ENCODE data around the gene LLGL2. TPM values are rescaled to one million over a fixed set of nuclear protein-coding genes. Genes with fewer than 3 reads are reported as not detected.

Gene LLGL2
- total RNA-seq, 2 donors from 2014 or later, result 43.0 to 65.3 TPM

- 87% methylated on average over 27 of the region's 27 CpGs for WGBS
- no peak overlapping the region for H3K4me3 ChIP-seq
- no peak for TF ChIP-seq POLR2A (IDR thresholded peaks at IDR 0.05)
- TF ChIP-seq POLR2AphosphoS5 (IDR thresholded peaks at IDR 0.05), result no peak
- TF ChIP-seq CTCF (IDR thresholded peaks at IDR 0.05), result no peak
Observed at GRCh38 chr17:75612906-75613626, 87.6 kb downstream of the LLGL2 start.

GRCh38 chr17:75614006-75614405 lies 88.5 kb downstream of the LLGL2 start:
- Histone ChIP-seq H3K36me3 (no peaks in the 10 kb centered on the region), H3K4me1 (replicated peaks) (no peaks in the 10 kb centered on the region), H3K9me3 (no peaks in the 10 kb centered on the region), H3K4me3 (no peak overlapping the region), H3K27ac (no peak overlapping the region), H3K27me3 (replicated peaks; ENCODE audit: insufficient read depth) (no peaks in the 10 kb centered on the region)
- intact Hi-C loops (cut with DNase I), result no loop called here
- no peak for DNase-seq (ENCODE audit: low spot score)
- WGBS, result 86% methylated on average over 11 of the region's 12 CpGs
- TF ChIP-seq CTCF (IDR thresholded peaks at IDR 0.05), result no peak
- no peak for TF ChIP-seq POLR2A (IDR thresholded peaks at IDR 0.05)
- no peak for TF ChIP-seq POLR2AphosphoS5 (IDR thresholded peaks at IDR 0.05)

More at GRCh38 chr17:75612906-75613626, 87.6 kb downstream of the LLGL2 start:
- Histone ChIP-seq H3K4me1 (replicated peaks) (no peaks in the 10 kb centered on the region), H3K9me3 (no peaks in the 10 kb centered on the region), H3K27ac (peak overlapping the region in 1 of 2 donors; percentile 32), H3K27me3 (replicated peaks; ENCODE audit: insufficient read depth) (no peaks in the 10 kb centered on the region), H3K36me3 (no peaks in the 10 kb centered on the region)
- no peak for DNase-seq (ENCODE audit: low spot score)
- intact Hi-C loops (cut with DNase I), result no loop called here

- no peaks in the 10 kb centered on the region for H3K36me3 ChIP-seq
- no peak overlapping the region for H3K27ac ChIP-seq
- H3K27me3 ChIP-seq (replicated peaks; ENCODE audit: insufficient read depth), result no peaks in the 10 kb centered on the region
- no peaks in the 10 kb centered on the region for H3K4me1 ChIP-seq (replicated peaks)
- WGBS, result 90% methylated on average over 18 of the region's 19 CpGs
- no peak for DNase-seq (ENCODE audit: low spot score)
- intact Hi-C loops (cut with DNase I), result no loop called here
- no peak overlapping the region for H3K4me3 ChIP-seq
- TF ChIP-seq POLR2A (IDR thresholded peaks at IDR 0.05), result no peak
- no peak for TF ChIP-seq POLR2AphosphoS5 (IDR thresholded peaks at IDR 0.05)
- no peak for TF ChIP-seq CTCF (IDR thresholded peaks at IDR 0.05)
- no peaks in the 10 kb centered on the region for H3K9me3 ChIP-seq
Observed at GRCh38 chr17:75614556-75615270, 89.2 kb downstream of the LLGL2 start.

GRCh38 chr17:75615301-75615700 lies 89.8 kb downstream of the LLGL2 start:
- intact Hi-C loops (cut with DNase I), result no loop called here
- 95% methylated on average over 10 of the region's 11 CpGs for WGBS

More at GRCh38 chr17:75615301-75615700, 89.8 kb downstream of the LLGL2 start:
- no peak for DNase-seq (ENCODE audit: low spot score)
- Histone ChIP-seq H3K4me1 (replicated peaks) (no peaks in the 10 kb centered on the region), H3K9me3 (no peaks in the 10 kb centered on the region), H3K27me3 (replicated peaks; ENCODE audit: insufficient read depth) (no peaks in the 10 kb centered on the region), H3K36me3 (no peaks in the 10 kb centered on the region), H3K27ac (no peak overlapping the region), H3K4me3 (no peak overlapping the region)
- no peak for TF ChIP-seq POLR2AphosphoS5 (IDR thresholded peaks at IDR 0.05)
- TF ChIP-seq CTCF (IDR thresholded peaks at IDR 0.05), result no peak
- TF ChIP-seq POLR2A (IDR thresholded peaks at IDR 0.05), result no peak
